T follicular helper cell (primary cell): ENCODE data around the gene MYH16.
"Not testable (repeated sequence)": the region's sequence is repeated elsewhere in the genome, so short reads cannot be mapped to it uniquely, and the experiment has no call there.

Source experiments
- DNase-seq: peaks from one replicate; pipeline ENCODE4 v3.0.0-alpha.2; 2020; ENCODE audit warnings: low read depth
- total RNA-seq, 2 experiments: gene quantifications; one replicate each; lab custom pipeline; 2026; lab: John Stamatoyannopoulos, UW

The MYH16 gene
- total RNA-seq: 0 to 0.04 reads per million in 2 experiments

- no peak for DNase-seq
Measured at GRCh38 chr7:99272476-99273045, at the start of gene MYH16. Gene MYH16 (plus strand): TSS chr7:99272839.

- DNase-seq: not testable (repeated sequence)
Measured at GRCh38 chr7:99224263-99224898, 48.3 kb upstream of the MYH16 start.

- DNase-seq: no peak
Measured at GRCh38 chr7:99224899-99225265, 47.8 kb upstream of the MYH16 start.

- DNase-seq: no peak
Measured at GRCh38 chr7:99229234-99229633, 43.4 kb upstream of the MYH16 start.

- DNase-seq: no peak
Measured at GRCh38 chr7:99232082-99232770, 40.4 kb upstream of the MYH16 start.

- not testable (repeated sequence) for DNase-seq
Measured at GRCh38 chr7:99232955-99233354, 39.7 kb upstream of the MYH16 start.

GRCh38 chr7:99234185-99234584 lies 38.5 kb upstream of the MYH16 start:
- no peak for DNase-seq

- no peak for DNase-seq
Measured at GRCh38 chr7:99235925-99236324, 36.7 kb upstream of the MYH16 start.

- not testable (repeated sequence) for DNase-seq
Measured at GRCh38 chr7:99237876-99238275, 34.8 kb upstream of the MYH16 start.

- DNase-seq: no peak
Measured at GRCh38 chr7:99238558-99239341, 33.9 kb upstream of the MYH16 start.

- no peak for DNase-seq
Measured at GRCh38 chr7:99242682-99243081, 30.0 kb upstream of the MYH16 start.

GRCh38 chr7:99243751-99244337 lies 28.8 kb upstream of the MYH16 start:
- no peak for DNase-seq

GRCh38 chr7:99244939-99245338 lies 27.7 kb upstream of the MYH16 start:
- DNase-seq: no peak

GRCh38 chr7:99248391-99249095 lies 24.1 kb upstream of the MYH16 start:
- DNase-seq: no peak

GRCh38 chr7:99249985-99250575 lies 22.6 kb upstream of the MYH16 start:
- DNase-seq: no peak

- DNase-seq: no peak
Measured at GRCh38 chr7:99252166-99252895, 20.3 kb upstream of the MYH16 start.

- DNase-seq: no peak
Measured at GRCh38 chr7:99253369-99253768, 19.3 kb upstream of the MYH16 start.

GRCh38 chr7:99254390-99254789 lies 18.2 kb upstream of the MYH16 start:
- no peak for DNase-seq

- no peak for DNase-seq
Measured at GRCh38 chr7:99255463-99255862, 17.2 kb upstream of the MYH16 start.

- DNase-seq: no peak
Measured at GRCh38 chr7:99257065-99257464, 15.6 kb upstream of the MYH16 start.
